KMS-11 (cell line): ENCODE data around the gene SLAMF9.
A peak's percentile ranks its signal among the peaks of the same experiment; 100 is the strongest.

Source experiments
- H2AFZ ChIP-seq: fragments of 200-600 bp; sonication (generic); 2 replicates; pipeline ENCODE4 v1.6.1; 2016; ENCODE audit warnings: antibody characterized with exemption, mixed run types, low read depth
- H3K27ac ChIP-seq: fragments of 200-600 bp; sonication (generic); 2 replicates; pipeline ENCODE4 v1.6.1; 2016; ENCODE audit warnings: mild to moderate bottlenecking, mixed run types
- H3K27me3 ChIP-seq: fragments of 200-600 bp; sonication (generic); 2 replicates; pipeline ENCODE4 v1.6.1; 2017; ENCODE audit warnings: mild to moderate bottlenecking, low read depth, mixed run types, moderate library complexity; ENCODE audit not compliant: insufficient read depth
- H3K36me3 ChIP-seq: fragments of 200-600 bp; sonication (generic); 2 replicates; pipeline ENCODE4 v1.6.1; 2017; ENCODE audit warnings: mild to moderate bottlenecking, mixed run types; ENCODE audit not compliant: insufficient read depth
- H3K4me1 ChIP-seq: fragments of 200-600 bp; sonication (generic); 2 replicates; pipeline ENCODE4 v1.6.1; 2016; ENCODE audit warnings: mild to moderate bottlenecking, low read depth, mixed run types; ENCODE audit not compliant: poor library complexity, severe bottlenecking
- H3K4me2 ChIP-seq: fragments of 200-600 bp; sonication (generic); 2 replicates; pipeline ENCODE4 v1.7.0; 2016; ENCODE audit warnings: mild to moderate bottlenecking, mixed run types
- H3K4me3 ChIP-seq: fragments of 200-600 bp; sonication (generic); IDR thresholded peaks from 2 replicates; pipeline ENCODE4 v1.6.1; 2017; ENCODE audit warnings: low read depth, low read length, mixed read lengths; ENCODE audit not compliant: insufficient read depth
- H3K79me2 ChIP-seq: fragments of 200-600 bp; sonication (generic); 2 replicates; pipeline ENCODE4 v1.6.1; 2016; ENCODE audit warnings: low read depth, mixed run types; ENCODE audit not compliant: insufficient read depth
- H3K9ac ChIP-seq: fragments of 200-600 bp; sonication (generic); 2 replicates; pipeline ENCODE4 v1.6.1; 2016; ENCODE audit warnings: mild to moderate bottlenecking, mixed run types
- H4K20me1 ChIP-seq: fragments of 200-600 bp; sonication (generic); 2 replicates; pipeline ENCODE4 v1.6.1; 2016; ENCODE audit warnings: mild to moderate bottlenecking, mixed run types; ENCODE audit not compliant: insufficient read depth
- CTCF ChIP-seq: fragments of 200-600 bp; sonication (generic); conservative IDR thresholded peaks from 2 replicates; pipeline ENCODE4 v1.6.1; 2017; ENCODE audit warnings: low read depth, mild to moderate bottlenecking, antibody characterized with exemption, low read length, moderate library complexity, mixed read lengths

SLAMF9 gene

GRCh38 chr1:159938211-159938852, 15.7 kb downstream of the SLAMF9 start:
- Histone ChIP-seq H3K27ac (no peak overlapping the region), H3K4me1 (peaks cover 21% of the 10 kb centered on the region), H3K4me3 (no peak overlapping the region), H3K4me2 (no peak overlapping the region), H2AFZ (no peak overlapping the region; the same call in 1 of the 2 replicates), H4K20me1 (no peaks in the 10 kb centered on the region), H3K79me2 (no peaks in the 10 kb centered on the region), H3K36me3 (no peaks in the 10 kb centered on the region), H3K27me3 (peaks cover 1% of the 10 kb centered on the region; the same call in 1 of the 2 replicates), H3K9ac (no peak overlapping the region)
- no peak for TF ChIP-seq CTCF

GRCh38 chr1:159937054-159937750, 16.8 kb downstream of the SLAMF9 start:
- Histone ChIP-seq H3K4me2 (no peak overlapping the region), H2AFZ (no peak overlapping the region), H3K27ac (no peak overlapping the region), H3K9ac (no peak overlapping the region), H3K4me3 (no peak overlapping the region), H3K79me2 (no peaks in the 10 kb centered on the region), H3K27me3 (no peaks in the 10 kb centered on the region), H4K20me1 (no peaks in the 10 kb centered on the region), H3K36me3 (no peaks in the 10 kb centered on the region), H3K4me1 (peaks cover 21% of the 10 kb centered on the region)
- no peak for TF ChIP-seq CTCF

- peaks cover 21% of the 10 kb centered on the region for H3K4me1 ChIP-seq
- H3K9ac ChIP-seq: no peak overlapping the region
- peak; percentile 100 for TF ChIP-seq CTCF
- H2AFZ ChIP-seq: peak overlapping the region; percentile 8; the same call in 1 of the 2 replicates
- H3K4me2 ChIP-seq: peak overlapping the region; percentile 4; the same call in 1 of the 2 replicates
- no peaks in the 10 kb centered on the region for H4K20me1 ChIP-seq
- H3K27ac ChIP-seq: no peak overlapping the region
- no peak overlapping the region for H3K4me3 ChIP-seq
- no peaks in the 10 kb centered on the region for H3K36me3 ChIP-seq
- H3K79me2 ChIP-seq: no peaks in the 10 kb centered on the region
- no peaks in the 10 kb centered on the region for H3K27me3 ChIP-seq
Observed at GRCh38 chr1:159936273-159936904, 17.6 kb downstream of the SLAMF9 start.

- H3K4me3 ChIP-seq: no peak overlapping the region
- H3K27me3 ChIP-seq: no peaks in the 10 kb centered on the region
- no peak overlapping the region for H3K27ac ChIP-seq
- H4K20me1 ChIP-seq: no peaks in the 10 kb centered on the region
- TF ChIP-seq CTCF: no peak
- H3K36me3 ChIP-seq: no peaks in the 10 kb centered on the region
- no peaks in the 10 kb centered on the region for H3K79me2 ChIP-seq
- H3K4me2 ChIP-seq: no peak overlapping the region; the same call in 1 of the 2 replicates
- peaks cover 21% of the 10 kb centered on the region for H3K4me1 ChIP-seq
- no peak overlapping the region for H3K9ac ChIP-seq
- 0 out of 2 replicates have a peak overlapping the region, but pooled peaks have one; percentile 8 for H2AFZ ChIP-seq
Observed at GRCh38 chr1:159935719-159936272, 18.2 kb downstream of the SLAMF9 start.
